Measurements from ENCODE around the gene PXN.
"Not testable (repeated sequence)": the region's sequence is repeated elsewhere in the genome, so short reads cannot be mapped to it uniquely, and the experiment has no call there.

The PXN gene

DNA sequence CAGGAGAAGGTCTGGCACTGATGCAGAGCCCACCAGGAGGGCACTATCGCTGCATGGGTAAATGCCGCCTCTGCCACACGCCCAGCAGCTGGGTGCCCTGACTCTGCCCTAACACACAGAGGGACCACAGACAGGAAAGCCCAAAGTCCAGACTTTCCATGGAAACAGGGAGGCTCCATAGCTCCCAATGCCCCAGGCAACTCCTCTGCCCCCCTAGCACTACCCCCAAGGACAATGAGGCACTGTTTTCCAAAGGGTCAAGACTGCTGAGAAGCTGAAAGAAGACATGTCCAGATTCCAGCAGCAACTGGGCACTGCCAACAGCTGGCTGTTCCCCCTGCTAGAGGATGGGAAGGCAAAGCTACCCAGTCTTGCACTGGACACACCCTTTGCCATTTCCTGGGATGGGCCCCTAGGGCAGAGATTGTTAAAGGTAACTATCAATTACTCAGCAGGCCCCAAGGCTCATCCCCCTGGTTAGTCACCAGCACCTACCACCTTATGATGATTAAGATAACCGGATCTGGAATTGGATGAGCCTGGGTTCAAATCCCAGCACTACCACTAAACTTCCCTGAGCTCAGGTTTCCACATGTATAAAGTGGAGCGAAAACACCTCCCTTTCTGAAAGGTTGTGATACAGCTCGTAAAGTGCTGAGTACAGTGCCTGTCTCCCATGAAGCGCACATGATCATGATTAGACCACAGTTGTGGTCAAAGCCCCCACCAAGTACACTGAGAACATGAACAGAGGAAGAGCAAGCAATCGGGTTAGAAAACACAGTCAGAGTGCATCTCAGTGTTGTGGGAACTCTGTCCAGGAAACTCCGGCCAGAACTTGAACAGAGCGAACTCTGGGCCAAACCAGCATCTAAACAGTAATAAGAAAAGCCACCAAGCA is 3.3 kb downstream of the PXN start:
- DNase-seq: no peak

DNA sequence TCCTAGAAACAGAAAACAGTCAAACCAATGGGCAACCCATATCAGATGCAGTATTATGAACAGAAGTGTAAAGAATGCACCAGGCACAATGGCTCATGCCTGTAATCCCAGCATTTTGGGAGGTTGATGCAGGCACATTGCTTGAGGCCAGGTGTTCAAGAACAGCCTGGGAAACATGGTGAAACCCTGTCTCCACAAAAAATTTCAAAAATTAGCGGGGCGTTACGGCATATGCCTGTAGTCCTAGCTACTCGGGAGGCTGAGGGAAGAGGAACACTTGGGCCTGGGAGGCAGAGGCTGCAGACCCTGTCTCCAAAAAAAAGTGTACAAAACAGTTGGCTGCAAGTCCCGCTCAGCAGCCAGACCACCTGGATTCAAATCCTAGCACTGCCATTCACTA is 4.9 kb downstream of the PXN start:
- DNase-seq: no peak

DNA sequence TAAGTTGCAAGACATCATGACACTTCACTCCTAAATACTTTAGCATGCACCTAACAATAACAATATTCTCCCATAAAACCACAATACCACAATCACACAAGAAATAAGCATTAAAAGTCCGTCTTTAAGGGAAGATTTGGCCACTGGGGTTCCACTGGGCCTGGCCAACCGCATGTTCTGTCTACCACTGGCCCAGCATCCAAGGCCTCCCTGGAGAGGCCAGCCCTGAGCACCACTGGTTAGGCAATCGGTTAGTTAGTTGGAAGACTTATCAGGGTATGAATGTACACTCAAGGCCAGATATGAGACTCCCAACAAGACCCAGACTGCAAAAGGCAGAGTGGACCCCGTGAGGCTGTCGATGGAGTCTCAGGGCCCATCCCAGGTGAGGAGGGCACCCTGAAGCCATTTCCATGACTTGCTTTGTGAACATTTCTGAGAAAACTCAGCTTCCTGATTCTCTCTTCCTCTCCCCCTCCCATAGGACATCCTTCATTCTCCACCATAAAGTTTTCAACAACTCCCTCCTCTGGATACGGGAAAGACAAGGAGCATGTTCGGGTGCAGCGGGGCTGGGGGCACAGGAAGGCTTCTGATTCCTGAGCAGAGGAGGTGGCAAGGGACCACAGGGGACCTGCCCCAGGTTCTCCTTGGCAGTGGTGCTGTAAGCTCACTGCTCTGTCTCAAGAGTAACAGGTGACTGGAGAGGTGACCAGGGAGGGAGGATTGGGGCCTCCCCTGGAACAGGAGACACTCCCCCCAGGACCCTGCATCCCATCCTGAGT is 5.9 kb downstream of the PXN start:
- no peak for DNase-seq

DNA sequence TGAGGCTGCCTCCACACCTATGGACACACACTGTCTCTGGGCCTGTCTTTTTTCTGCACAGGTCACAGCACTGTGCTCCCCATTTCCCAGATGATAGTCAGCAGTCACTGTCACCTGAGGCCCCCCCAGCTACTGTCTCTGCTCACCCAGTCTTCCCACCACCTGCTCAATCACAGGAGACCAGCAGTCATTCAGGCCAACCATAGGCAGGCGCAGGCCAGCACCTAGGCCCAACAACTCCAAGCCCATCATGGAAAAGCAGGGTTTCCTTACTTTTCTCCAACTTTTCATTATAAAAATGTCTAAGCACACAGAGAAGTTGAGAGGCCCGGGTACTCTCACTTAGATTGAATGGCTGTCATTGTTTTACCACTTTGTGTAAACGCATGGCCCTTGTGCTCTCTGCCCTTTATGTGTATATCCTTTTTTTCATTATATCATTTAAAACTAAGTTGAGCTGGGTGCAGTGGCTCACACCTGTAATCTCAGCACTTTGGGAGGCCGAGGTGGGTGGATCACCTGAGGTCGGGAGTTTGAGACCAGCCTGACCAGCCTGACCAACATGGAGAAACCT is 7.1 kb downstream of the PXN start:
- DNase-seq: no peak

DNA sequence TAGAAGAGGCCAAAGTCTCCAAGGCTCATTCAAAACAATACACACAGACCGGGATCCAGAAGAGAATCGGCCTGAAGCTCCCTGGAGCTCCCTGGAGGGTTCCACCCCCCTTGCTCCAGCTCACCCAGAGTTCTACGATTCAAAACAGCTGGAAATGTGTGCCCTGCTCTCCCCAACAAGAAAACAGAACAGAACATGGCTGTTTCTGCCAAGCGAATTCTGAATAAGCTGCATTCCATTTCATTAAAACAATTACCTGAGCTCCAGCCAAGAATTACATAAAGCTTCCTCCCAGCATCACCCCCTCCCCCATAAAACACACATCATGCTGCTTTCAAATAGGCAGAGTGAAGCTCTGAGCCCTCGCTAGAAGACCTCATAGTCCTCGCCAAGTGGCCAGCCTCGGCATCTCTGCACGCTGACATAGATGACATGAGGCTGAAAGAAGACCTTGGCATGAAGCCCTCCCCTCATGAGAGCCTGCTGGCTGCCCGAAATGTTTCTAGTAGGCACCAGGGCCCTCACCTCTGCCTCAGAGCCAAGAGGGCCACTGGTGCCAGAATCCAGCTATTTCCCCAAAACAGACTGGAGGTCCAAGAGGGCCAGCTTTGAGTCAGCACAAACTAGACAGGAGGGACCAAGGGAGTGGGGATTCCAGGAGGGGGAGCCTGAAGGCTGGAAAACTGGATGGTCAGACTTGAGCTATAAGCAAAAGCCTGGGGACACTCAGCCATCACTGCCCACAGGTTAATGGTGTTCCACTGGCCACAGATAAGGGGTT is 8.3 kb downstream of the PXN start:
- DNase-seq: no peak

DNA sequence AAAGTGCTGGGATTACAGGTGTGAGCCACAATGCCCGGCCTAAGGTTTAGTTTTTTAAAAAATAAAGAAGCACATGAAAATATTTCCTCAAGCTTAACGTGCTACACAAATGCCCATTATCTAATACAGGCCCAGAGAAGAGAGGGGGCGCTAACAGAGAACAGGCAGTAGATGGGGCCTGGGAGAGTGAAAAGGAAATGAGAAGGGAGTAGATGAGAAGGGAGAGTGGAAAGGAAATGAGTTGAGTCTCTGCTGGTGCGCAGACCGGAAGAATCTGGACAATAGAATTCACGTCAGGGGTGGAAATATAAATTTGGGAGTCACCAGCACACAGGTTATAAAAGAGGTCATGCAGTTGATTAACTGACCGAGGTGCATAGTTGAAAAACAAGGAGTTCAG is 10.7 kb downstream of the PXN start:
- no peak for DNase-seq

DNA sequence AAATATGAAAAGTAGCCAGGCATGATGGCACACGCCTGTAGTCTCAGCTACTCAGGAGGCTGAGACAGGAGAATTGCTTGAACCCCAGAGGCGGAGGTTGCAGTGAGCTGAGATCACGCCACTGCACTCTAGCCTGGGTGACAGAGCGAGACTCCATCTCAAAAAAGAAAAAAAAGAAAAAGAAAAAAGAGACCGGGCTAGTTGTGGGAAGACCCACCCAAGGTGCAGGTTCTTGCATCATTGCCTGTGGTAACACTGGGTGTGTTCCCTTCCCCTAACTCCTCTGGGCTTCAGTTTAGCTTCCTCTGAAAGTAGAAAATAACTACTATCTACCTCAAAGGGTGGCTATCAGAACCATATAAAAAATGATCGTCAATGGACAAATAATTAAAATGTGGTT is 12.2 kb downstream of the PXN start:
- DNase-seq: not testable (repeated sequence)

DNA sequence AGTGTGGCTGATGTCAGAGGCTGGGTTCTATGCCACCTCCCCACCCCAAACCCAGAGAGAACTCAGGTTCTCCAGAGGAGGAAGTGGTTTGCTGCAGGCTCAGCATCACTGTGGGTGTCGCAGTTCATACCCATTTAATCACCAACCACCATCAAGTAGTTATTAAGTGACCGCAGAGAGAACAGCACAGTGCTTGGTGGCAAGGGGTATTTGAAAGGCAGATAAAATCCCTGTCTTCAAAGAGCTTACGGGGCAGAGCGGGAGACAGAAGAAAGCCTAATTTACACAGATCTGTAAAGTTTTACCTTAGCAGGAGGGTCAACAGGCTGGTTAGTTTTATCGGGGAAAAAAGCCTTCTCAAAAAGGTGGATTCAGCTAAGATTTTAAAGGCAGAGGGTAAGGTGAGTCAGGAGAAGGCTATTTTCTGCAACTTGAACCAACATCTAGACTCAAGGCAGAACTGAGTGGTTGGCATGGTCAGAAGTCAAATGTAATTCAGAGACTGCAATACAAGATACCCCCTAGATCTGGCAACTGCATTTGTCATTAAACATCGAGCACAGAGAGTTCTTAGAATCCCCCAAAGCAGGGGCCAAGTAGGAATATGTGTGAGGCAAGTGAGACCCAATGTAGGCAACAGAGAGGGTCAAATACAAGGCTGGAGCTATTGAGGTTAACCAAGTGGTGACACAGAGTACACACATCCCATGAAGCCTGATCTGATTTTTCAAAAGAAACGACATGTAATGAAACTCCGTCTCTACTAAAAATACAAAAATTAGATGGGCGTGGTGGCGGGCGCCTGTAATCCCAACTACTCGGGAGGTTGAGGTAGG is 13.2 kb downstream of the PXN start:
- DNase-seq: peak; percentile 69 to 70

DNA sequence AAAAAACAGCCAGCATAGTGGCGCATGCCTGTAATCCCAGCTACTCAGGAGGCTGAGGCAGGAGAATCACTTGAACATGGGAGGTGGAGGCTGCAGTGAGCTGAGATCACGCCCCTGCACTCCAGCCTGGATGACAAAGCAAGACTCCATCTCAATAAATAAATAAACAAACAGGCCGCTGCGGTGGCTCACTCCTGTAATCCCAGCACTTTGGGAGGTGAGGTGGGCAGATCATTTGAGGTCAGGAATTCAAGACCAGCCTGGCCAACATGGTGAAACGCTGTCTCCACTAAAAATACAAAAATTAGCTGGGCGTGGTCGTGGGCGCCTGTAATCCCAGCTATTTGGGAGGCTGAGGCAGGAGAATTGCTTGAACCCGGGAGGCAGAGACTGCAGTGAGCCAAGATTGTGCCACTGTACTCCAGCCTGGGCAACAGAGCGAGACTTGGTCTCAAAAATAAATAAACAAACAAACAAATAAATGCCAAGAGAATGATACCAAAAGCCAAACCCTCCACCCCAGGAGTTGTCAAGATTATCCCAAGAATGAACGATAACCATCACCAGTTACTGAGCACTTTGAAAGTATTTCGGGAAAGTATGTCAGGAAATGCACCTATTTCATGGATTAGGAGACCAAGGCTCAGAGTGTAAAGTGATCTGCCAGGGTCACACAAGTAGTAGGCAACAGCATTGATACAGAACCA is 14.0 kb downstream of the PXN start:
- not testable (repeated sequence) for DNase-seq

DNA sequence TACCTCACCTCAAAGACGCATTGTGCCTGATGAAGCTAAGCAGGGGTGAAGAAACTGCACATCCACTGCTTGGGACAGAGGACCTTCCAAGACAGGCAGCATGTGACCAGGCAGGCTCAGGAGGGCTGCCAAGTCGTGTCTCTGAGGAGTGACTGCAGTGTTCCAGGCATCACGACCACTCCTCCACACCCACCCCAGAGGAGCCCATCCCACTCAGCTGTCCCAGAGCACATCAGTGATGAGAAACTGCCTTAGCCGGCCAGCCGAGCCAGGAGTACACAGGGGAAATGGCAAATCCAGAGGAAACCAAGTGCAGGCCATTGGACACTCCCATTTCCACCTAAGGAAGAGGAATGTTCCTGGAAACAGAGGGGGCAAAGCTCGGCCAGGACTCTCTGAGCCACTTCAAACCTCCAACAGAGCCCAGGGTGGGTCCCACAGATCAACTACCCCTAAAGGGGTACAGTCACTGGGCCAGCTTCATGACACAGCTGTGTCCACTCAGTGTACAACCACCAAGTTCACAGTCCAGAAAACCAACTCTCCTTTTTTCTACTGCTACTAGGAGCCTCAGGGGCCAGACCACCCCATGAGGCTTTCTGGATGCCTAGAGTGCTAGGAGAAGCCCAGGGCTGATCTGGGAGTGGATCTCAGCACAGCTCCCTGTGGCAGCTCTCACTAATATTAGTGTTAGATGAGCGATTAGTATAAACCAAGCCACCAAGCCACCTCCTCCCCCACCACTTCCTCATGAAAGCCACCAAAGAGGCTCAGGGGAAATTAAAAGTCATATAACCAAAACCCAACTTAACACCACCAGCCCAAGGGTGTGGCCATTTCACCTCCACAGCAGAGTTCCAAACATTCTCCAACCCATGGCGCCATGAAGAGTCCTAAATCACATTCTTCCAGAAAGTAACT is 15.4 kb downstream of the PXN start:
- DNase-seq: peak; percentile 34 to 39

DNA sequence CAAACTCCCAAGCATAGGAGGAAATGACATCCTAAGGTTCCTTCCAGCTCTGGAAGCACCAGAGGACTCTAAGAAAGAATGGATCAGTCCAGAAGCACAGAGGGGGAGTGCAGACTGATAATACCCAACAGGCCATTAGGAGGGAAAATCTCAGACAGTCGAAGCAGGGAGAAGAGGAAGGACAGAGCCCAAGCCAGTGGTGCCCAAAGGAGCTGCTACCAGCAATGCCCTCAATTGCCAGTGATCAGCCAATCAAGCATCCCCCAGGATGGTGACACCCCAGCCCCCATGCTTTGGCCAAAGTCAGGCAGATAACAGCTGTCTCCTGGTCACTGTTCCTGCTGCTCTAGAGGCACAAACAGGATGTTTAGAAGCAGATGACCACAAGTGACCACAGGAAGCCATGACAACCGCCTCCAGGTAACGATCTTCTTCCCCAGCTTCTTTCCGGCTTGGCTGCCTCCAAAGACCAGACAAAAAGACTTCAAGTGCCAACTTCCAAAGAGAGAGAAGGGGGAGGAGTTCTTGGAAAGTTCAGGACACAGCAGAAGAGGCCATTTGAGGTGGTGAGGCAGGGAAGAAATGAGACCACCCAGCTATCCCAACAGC is 16.2 kb downstream of the PXN start:
- no peak for DNase-seq

DNA sequence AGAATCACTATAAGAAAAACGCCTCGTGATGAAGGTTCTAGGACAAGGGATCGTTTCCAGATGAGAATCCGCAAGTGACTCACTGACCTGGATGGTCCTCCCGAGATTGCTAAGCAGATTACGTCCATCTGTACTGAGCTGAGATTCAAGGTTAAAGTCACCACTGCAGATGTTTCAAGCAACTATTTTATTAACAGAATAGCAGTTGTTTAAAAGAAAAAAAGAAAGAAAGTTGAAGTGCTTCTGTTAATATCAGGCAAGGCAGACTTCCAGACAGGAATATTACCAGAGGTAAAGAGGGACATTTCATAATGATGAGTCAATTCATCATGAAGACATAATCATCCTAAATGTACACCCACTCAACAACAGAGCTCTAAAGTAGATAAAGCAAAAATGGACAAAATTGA is 17.9 kb downstream of the PXN start:
- DNase-seq: no peak

DNA sequence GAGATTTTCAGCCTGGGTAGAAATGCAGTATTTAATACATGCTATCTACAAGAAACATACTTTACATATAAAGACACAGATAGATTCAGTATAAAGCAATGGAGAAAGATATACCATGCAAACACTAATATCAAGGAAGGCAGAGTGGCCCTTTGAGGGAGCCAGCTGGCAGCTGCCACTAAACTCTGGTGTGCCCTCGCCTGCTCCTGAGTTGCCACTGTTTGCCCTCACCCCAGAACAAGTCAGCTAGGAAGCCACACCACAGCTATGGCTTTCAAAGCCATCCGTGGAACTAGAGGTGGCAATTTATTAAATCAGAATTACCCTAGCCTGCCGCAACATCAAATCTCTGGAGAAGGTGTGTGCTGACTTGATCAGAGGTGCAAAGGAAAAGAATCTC is 18.3 kb downstream of the PXN start:
- DNase-seq: no peak

DNA sequence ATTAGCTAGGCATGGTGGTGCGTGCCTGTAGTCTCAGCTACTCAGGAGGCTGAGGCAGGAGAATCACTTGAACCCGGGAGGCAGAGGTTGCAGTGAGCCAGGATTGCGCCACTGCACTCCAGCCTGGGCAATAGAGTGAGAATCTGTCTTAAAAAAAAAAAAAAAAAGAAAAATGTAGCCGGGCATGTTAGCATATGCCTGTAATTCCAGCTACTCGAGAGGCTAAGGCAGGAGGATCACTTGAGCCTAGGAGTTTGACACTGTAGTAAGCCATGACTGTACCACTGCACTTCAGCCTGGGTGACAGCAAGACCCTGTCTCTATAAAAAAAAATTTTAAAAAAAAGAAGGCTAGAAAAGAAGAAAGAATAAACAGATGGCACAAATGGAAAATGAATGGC is 18.8 kb downstream of the PXN start:
- DNase-seq: not testable (repeated sequence)

DNA sequence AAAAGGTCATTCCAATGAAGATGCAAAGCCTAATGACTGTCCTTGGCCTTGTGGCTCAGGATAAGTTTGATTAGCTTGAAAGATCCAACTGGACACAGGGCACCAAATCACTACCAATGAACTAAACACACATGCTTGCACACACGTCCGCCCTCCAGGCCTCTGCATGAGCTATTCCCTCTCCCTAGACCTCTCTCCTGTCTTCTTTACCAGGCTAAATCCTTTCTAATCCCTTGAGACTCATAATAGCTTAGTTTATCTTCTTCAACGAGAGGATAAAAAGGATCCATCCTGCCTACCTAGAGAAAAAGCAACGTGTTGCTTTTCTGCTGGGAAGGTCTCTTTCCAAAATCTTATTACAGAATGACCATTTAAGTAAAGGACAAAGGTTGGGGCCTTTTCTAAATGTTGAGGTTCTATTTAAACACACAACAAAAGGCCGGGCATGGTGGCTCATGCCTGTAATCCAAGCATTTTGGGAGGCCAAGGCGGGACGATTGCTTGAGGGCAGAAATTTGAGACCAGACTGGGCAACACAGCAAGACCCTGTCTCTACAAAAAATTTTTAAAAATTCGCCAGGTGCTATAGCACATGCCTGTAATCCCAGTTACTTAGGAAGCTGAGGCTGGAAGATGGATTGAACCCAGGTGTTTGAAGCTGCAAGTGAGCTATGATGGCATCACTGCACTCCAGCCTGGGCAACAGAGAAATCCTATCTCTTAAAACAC is 22.4 kb downstream of the PXN start:
- DNase-seq: no peak

DNA sequence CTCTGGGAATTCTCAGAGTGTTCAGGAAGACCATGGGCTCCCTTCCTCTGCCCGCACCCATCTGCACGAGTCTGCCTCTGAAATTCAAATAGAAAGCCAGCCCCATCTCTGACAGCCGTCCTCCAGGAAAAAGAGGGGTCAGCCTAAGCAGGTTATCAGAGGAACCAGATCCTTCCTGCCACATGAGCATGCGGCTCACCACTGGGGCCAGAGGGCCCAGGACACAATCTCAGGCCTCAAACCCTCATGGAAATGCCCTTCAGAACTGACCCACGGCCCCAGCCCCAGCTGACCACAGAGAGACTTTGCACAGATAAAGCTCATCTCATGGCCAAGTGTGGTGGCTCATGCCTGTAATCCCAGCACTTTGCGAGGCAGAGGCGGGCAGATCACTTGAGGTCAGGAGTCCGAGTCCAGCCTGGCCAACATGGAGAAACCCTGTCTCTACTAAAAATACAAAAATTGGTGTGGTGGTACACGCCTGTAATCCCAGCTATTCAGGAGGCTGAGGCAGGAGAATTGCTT is 23.2 kb downstream of the PXN start:
- DNase-seq: no peak

DNA sequence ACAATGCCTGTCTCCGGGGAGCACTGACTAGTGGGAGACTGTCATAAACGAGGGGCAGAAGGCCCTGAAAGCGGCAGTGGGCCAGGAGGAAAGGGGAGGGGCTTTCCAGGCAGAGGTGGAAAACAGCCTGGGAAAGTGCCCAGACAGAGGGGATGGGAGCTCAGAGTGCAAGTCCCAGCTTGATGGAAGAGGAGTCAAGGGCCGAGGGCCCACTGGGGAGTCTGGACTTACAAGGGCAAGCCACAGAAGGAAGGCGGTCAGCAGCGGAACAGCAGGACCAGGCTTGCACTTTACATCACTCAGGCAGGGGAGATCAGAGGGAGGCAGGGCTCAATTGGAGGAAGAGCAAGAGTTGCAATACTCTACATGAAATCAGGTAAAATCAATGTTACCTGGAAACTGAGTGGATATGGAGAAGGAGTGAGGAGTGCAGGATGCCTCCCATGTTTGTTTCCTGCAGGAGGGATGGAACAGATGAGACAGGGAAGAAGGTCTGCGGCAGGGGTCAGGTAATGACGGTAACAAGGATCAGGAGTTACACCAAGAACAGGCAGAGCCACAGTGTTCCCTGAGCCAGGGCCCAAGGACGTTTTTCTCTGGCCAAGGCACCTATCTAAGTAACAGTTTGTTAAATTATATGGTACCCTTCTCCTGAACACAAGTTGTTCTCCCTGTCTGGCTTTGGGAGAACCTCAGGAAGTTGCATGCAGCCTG is 23.8 kb downstream of the PXN start:
- no peak for DNase-seq

DNA sequence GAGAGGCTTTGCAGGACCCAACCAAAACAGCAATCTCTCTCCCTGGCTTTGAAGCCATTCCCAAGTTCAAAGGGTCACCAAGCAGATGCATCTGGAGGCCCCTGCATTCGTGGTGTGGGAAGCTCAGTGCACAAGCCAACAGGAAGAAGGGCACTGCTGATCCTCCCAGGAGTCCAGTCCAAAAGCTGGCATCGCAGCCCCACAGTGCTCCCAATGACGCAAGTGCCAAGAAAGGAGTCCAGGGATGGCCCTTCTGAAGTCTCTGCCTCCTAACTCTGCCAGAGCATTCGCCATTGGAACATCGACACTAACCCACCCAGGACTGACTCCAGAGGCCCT is 25.1 kb downstream of the PXN start:
- no peak for DNase-seq
